ENCODE measurements around the gene CATSPER4.

Gene CATSPER4

GRCh38 chr1:26154750-26155149 is 35.7 kb upstream of the CATSPER4 start:
- no peak overlapping the region for H3K4me3 ChIP-seq (ENCODE audit: low read length)
- TF ChIP-seq CTCF (IDR thresholded peaks at IDR 0.05; ENCODE audit: insufficient read depth, low read depth, low read length, missing control alignments) = no peak
- no peak for DNase-seq (ENCODE audit: low read depth)

- TF ChIP-seq CTCF (IDR thresholded peaks at IDR 0.05; ENCODE audit: insufficient read depth, low read depth, low read length, missing control alignments) = no peak
- H3K4me3 ChIP-seq (ENCODE audit: low read length) = no peak overlapping the region
- DNase-seq (ENCODE audit: low read depth) = no peak
These were observed 34.8 kb upstream of the CATSPER4 start for GRCh38 chr1:26155370-26156284.

GRCh38 chr1:26156285-26157038 is 33.9 kb upstream of the CATSPER4 start:
- H3K4me3 ChIP-seq (ENCODE audit: low read length) = no peak overlapping the region
- TF ChIP-seq CTCF (IDR thresholded peaks at IDR 0.05; ENCODE audit: insufficient read depth, low read depth, low read length, missing control alignments) = no peak
- DNase-seq (ENCODE audit: low read depth) = no peak

GRCh38 chr1:26158271-26158907 is 32.0 kb upstream of the CATSPER4 start:
- no peak for TF ChIP-seq CTCF (IDR thresholded peaks at IDR 0.05; ENCODE audit: insufficient read depth, low read depth, low read length, missing control alignments)
- H3K4me3 ChIP-seq (ENCODE audit: low read length) = no peak overlapping the region
- no peak for DNase-seq (ENCODE audit: low read depth)

- no peak for TF ChIP-seq CTCF (IDR thresholded peaks at IDR 0.05; ENCODE audit: insufficient read depth, low read depth, low read length, missing control alignments)
- H3K4me3 ChIP-seq (ENCODE audit: low read length) = no peak within 1 kb of the TSS
- DNase-seq (ENCODE audit: low read depth) = no peak
These were observed 31.3 kb upstream of the CATSPER4 start, which contains the start of gene FAM110D for GRCh38 chr1:26158908-26159742. FAM110D (plus strand) TSS chr1:26159079; CDS start chr1:26161292, 2,213 bp downstream.

GRCh38 chr1:26159743-26160039 is 30.7 kb upstream of the CATSPER4 start:
- no peak overlapping the region for H3K4me3 ChIP-seq (ENCODE audit: low read length)
- TF ChIP-seq CTCF (IDR thresholded peaks at IDR 0.05; ENCODE audit: insufficient read depth, low read depth, low read length, missing control alignments) = no peak

More at GRCh38 chr1:26159743-26160039, 30.7 kb upstream of the CATSPER4 start:
- no peak for DNase-seq (ENCODE audit: low read depth)

Measured in epithelial cell of esophagus (primary cell).